ENCODE data around the gene ZPLD1. TPM values are rescaled to one million over a fixed set of nuclear protein-coding genes. Genes with fewer than 3 reads are reported as not detected.

The ZPLD1 gene
- total RNA-seq, 2 donors from 2014 or later: 1.5 to 12.3 TPM

DNA sequence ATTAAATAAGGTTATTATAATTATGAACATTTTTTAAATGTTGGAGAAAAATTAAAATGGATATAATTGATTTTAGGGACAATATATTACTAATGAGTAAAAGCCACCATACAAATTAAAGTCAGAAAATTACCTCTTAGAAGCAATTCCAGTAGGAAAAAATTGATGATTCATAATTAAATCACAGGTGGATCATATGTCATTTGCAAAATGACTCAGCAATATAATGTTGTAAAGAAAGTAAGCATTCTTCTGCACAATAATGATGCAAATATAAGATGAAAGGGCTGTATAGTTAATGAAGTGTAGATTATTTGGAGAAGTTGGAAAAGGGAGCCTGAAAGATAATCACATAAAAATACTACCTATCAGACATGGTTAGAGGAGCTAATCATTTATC, 25.8 kb downstream of the ZPLD1 start:
- no peak for DNase-seq (ENCODE audit: low spot score)
- intact Hi-C loops (cut with DNase I): no loop called here

DNA sequence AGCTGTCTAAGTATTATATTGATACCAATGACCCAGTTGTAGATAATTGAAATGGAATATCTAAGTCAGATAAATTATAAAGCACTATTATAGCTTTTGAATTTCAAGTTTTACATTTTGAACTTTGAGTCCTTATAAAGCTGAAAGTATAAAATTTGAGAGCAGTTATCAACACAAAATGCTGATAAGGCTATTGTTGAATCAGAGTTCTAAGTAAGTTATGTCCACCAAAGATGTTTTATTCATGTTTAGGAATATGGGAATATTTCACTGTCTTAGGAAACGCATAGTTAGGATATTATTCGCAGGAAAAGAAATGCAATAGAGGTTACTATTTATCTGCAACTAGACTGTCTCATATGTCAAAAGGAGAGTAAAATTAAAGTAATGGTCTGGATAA, 29.4 kb downstream of the ZPLD1 start:
- intact Hi-C loops (cut with DNase I): no loop called here

DNA sequence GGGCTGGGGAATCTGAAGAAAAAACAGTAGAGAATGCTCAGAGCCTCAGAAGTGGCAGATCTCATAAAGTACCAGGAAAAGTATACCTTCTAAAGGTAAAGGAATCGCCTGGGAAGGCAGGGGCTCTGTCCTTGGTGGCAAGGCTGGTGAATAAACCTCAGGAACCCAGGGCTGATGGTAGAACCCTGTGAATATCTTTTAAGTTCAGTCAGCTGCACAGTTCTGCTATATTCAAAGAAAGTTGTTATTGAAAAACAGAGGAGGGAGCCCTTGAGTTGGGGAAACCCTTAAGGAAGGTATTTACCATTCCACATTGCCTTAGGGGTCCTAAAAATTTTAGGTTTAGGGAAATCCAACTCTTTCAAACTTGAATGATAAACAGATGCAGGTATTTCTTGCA, 31.2 kb downstream of the ZPLD1 start:
- DNase-seq (ENCODE audit: low spot score): no peak
- intact Hi-C loops (cut with DNase I): no loop called here

More for the DNA sequence above, 29.4 kb downstream of the ZPLD1 start:
- DNase-seq (ENCODE audit: low spot score): no peak

DNA sequence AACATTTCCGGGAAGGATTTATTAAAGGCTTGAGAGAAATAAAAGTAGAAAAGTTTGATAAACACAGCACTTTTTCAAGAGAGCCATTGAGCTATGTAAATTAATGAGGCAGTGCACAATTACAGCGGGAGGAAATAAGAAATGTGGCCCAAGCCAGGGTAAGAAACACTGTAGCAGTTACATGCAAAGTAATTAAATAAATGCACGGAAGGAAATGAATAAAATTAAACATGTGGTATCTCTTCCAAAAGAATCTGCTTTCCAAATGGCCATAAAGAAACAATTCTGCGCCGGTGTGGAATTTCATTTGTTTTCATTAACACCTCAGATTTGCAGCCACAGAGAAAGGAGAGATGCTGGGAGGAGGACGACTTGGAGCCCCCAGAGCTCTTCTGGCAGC, 35.3 kb downstream of the ZPLD1 start:
- DNase-seq (ENCODE audit: low spot score): no peak
- intact Hi-C loops (cut with DNase I): no loop called here

DNA sequence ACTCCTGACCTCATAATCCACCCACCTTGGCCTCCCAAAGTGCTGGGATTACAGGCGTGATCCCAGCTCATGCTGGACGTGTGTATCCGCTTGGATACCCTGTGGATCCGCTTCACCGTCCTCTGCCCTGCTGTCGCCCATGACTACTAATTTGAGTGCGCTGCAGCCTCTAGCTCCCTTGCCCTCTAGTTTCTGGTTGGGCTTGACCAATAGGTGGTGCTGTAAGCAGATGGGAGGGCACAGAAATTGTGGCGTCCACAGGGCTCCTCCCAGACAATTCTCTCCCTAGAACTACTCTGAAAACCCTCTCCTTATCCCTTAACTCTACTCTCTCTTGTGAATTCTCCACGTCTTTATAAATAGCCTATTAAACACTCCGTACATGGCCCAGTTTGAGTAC, 36.2 kb downstream of the ZPLD1 start:
- DNase-seq (ENCODE audit: low spot score): no peak
- intact Hi-C loops (cut with DNase I): no loop called here

DNA sequence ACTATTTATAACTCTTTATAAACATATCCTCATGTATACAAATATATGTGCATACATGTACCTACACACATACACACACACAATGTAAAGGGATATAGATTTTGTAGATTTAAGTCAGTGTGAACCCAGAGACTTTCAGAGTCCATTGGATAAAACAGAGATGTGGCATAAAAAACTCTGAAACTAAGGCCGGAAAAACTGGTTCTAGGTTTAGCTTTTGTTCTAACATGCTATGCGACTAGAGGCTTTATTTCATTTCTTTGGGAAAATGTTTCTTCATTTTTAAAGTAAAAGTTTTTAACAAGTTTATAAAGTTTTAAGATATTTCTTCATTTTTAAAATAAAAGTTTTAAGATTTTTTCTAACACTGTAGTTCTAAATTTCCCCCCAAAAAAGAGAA, 36.7 kb downstream of the ZPLD1 start:
- DNase-seq (ENCODE audit: low spot score): no peak
- intact Hi-C loops (cut with DNase I): no loop called here

DNA sequence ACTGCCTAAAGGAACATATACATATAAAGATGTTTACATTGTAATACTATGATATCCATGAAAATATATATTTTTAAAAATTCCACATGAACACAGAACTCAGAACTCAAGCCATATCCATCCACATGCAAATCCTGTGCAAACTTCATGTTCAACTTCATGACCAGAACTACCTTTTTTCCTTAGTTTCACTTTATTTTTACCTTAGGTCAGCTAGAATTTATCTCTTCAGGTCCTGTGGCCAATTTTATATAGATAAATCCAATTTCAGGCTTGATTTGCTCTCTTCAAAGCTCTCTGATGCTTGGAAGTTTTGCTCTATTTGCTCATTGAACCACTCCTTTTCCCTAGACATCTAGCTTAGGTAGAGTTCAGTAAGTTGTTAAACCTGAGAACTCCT, 38.8 kb downstream of the ZPLD1 start:
- no peak for DNase-seq (ENCODE audit: low spot score)
- intact Hi-C loops (cut with DNase I): no loop called here

DNA sequence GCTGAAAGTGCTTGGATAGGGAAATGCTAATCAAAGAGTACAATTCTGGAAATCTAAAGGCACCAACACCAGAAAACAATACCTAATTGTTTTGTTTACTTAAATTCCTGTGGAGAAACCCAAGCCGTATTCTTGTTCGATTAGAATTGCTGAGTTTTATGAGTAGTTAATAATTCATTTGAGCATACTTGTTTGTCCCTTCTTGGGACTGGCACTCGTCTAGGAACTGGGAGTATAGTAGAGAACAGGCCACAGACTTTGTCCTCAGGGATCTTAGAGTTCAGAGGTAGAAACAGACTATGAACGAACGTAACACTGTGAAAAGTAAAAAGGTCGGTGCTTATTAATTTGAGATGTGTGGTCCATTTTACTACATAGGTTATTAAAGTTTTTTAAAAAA, 39.4 kb downstream of the ZPLD1 start:
- no peak for DNase-seq (ENCODE audit: low spot score)
- intact Hi-C loops (cut with DNase I): no loop called here

DNA sequence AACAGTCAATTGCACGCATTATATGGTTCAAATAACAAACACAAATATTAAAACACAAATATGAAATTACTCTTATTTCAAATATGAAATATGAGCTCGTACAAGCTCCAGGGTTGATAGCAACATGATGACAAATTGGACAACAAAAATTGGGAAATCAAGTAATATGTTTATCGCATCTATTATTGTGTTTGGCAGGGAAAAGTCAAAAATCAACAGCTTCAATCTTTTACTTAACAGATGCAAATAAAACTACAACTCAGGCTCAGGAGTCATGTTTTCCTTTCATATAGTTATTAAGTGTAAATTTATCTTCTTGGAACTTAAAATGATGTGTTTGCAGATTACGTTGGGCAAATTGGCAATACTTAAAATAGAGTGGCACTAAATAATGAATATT, 41.4 kb downstream of the ZPLD1 start:
- no peak for DNase-seq (ENCODE audit: low spot score)
- intact Hi-C loops (cut with DNase I): no loop called here

DNA sequence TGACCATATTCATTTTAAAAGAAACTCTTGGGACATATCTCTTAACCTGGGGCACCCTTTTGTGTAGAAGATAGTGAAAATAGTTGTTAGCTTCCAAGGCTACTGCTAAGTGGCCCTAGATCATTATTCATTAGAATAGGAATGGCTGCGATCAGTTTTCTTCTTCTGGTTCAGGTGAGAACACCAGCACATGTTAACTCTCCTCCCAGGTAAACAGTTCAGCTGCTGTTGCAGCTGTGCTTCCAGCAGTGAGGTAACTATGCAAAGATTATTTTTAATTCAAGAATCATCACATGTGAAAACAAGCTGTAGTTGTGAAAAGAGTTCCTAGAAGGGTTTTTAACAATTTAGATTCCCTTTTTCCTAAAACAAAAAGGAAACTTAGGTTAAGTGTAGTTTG, 43.3 kb downstream of the ZPLD1 start:
- intact Hi-C loops (cut with DNase I): no loop called here
- no peak for DNase-seq (ENCODE audit: low spot score)

DNA sequence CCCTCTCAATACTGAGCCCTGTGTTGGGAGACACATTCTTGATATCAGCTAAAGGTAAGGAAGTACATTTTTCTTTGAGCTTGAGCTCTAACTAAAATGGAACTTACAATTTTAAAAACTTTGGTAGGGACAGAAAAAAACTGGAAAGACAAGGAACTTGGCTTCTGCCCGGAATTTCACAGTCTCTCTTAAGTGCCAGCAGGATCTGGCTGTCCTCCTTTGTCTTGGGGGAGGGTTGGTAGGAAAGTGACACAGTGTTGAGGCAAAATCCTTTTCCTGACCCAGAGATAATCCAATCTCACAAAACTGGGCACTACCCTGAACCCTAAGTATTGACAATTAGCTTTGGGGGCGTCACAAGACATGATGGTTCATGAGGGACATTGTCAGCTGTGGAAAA, 45.3 kb downstream of the ZPLD1 start:
- intact Hi-C loops (cut with DNase I): no loop called here
- no peak for DNase-seq (ENCODE audit: low spot score)

DNA sequence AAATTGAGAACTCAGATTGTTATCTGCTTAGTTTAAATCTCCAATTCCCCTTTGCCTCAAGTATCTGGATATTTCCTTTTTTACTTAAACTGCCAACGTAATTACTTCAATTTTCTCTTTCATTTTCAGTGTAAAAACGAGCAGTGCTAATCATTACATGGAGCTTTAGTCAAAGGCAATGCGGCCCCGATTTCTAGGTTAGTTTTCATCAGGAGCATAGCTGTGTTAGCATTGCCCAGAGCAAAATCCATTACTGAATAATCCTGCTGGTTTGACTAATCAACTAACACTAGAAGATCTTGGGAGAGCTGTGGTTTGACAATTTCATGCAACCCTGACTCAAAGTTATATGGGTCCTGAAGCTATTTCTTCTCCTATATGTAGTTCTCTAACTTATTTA, 46.2 kb downstream of the ZPLD1 start:
- DNase-seq (ENCODE audit: low spot score): no peak
- intact Hi-C loops (cut with DNase I): no loop called here

DNA sequence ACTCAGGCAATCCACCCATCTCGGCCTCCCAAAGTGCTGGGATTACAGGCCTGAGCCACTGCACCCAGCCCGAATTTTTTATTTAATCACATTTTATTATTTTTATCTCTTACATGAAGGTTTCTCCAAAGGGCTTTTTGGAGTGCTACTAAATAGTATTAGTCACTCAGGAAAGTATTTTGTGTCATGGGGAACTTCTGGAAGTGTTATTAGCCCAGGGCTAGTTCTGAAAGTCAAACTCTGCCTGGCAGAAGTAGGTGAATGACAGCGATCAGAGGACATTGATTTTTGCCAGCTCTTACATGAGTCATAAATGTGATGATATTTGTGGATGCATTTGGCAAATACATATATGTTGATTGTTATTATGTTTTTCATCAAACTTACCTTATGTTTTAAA, 48.7 kb downstream of the ZPLD1 start:
- intact Hi-C loops (cut with DNase I): no loop called here
- DNase-seq (ENCODE audit: low spot score): no peak

DNA sequence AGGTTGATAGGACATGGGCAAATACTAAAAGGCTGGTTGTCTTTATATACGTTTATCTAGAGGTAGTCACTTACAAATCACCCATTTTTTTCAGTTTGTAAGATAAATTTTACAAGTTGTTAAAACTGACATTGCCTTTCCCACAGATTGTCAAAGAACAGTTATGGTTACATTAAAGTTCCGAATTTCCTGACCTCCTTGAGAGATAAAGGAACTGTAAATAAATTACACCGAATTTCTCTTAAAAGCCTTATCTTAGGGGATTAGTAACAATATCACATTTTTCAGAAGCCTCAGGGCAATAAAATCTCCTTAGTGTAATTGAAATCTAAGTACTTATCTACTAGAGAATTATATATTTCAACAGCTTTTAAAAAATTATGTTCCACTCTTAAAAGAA, 49.5 kb downstream of the ZPLD1 start:
- DNase-seq (ENCODE audit: low spot score): no peak

DNA sequence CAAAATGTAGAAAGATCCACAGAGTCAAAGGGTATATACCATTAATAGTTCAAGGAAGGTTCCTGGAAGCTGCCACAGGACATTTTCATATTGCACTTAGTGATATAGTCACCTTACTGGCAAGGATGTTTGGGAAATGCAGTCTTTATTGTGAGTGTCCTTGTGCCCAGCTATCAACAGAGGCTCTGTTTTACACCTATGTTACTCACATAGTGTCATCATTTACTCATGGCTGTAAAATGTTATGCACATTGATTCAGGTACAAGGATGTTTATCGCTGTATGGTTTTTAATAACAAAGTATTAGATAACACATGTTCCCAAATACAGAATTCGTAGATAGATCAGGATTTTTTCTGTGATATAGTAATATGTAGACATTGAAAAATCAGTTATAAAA, 50.9 kb downstream of the ZPLD1 start:
- intact Hi-C loops (cut with DNase I): no loop called here
- DNase-seq (ENCODE audit: low spot score): no peak

More for the DNA sequence above, 49.5 kb downstream of the ZPLD1 start:
- intact Hi-C loops (cut with DNase I): no loop called here

DNA sequence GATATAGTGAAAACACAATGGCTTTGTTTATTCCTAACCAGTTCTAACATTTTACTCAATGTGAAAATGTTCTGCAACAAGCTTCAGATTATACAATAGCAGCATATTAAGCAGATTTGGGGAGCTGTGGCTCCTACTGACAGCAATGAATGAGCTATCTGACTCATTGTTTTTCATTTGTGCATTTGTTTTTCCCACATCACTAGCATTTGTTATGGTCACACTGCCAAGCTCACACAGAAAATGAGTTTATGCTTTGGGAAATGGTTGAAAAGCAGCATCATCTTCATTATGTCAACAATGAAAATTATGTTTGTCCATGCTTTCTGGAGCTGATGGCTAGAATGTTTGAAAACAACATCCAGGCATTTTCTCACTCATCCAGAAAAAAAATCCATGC, 53.5 kb downstream of the ZPLD1 start:
- intact Hi-C loops (cut with DNase I): no loop called here
- DNase-seq (ENCODE audit: low spot score): no peak

DNA sequence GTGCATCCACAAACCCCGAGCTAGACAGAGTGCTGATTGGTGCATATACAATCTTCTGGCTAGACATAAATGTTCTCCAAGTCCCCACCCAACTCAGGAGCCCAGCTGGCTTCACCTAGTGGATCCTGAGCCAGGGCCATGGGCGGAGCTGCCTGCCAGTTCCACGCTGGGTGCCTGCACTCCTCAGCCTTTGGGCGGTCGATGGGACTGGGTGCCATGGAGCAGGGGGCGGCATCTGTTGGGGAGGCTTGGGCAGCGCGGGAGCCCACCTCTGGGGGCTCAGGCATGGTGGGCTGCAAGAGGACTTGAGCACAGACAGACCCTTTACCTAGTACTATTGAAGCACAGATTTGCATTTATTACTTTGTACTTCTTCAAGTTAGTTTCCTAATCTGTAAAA, 57.5 kb downstream of the ZPLD1 start:
- DNase-seq (ENCODE audit: low spot score): no peak
- intact Hi-C loops (cut with DNase I): no loop called here

DNA sequence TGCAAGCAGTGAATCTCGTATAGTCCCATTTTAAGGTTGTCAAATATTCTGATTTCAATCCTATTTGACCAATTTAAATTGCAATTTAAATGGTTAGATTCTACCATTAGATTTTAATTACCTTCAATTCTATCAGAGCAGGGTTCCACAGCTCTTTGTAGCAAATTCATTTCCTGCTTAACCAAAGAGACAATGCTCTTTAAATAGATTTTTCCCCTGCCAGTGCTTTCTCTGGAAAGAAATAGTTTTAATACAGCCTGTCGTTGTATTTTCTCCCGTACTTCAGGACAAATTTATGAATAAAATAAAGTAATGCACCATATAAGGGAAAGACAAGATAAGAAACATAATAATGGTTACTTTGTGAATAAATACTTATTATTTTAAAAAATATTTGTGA, 62.8 kb downstream of the ZPLD1 start:
- DNase-seq (ENCODE audit: low spot score): no peak
- intact Hi-C loops (cut with DNase I): no loop called here

DNA sequence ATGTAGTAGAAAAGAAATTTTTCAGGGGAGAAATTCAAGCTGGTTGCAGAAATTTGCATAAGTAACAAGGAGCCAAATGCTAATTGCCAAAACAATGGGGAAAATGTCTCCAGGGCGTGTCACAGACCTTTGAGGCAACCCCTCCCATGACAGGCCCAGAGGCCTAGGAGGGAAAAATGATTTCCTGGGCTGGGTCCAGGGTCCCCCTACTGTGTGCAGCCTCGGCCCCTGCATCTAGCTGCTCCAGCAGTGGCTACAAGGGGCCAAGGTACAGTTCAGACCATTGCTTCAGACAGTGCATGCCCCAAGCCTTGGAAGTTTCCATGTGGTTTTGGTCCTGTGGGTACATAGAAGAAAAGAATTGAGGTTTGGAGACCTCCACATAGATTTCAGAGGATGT, 70.7 kb downstream of the ZPLD1 start:
- DNase-seq (ENCODE audit: low spot score): no peak
- intact Hi-C loops (cut with DNase I): no loop called here

DNA sequence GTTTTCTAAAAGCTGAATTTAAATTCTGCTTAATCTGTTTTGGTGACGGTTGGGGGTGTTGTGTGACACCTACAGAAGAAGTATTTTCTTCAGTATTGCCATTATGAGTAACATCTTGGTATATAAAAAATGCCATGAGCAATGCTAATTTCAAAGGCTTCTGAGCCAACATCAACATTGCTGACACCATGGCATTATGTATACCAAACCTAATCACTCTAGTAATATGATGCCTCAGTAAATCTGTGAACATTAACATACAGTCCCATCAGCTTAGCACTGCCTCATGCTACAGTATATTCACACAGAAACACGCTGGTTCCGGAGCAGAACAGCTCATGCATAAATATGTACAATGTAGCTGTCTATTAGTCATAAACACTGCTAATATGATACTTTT, 75.8 kb downstream of the ZPLD1 start:
- intact Hi-C loops (cut with DNase I): no loop called here

DNA sequence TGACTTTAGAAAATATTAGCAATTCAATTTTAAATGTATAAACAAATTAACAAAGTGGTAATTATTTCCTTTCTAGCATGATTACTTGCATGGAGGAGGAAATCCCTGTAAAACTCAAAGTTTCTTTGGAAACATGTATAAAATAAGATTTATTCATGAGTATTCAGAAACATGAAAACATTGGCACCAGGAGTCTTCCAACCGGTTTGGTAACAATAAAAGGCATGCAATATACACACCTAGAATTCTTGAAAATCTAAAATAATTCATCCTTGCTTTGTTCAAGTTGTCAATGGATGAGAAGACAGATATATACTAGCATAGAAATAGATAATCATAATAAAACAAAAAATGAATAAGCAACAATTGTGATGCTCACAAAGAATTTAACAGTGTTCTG, 76.4 kb downstream of the ZPLD1 start:
- intact Hi-C loops (cut with DNase I): no loop called here
- DNase-seq (ENCODE audit: low spot score): no peak

More for the DNA sequence above, 75.8 kb downstream of the ZPLD1 start:
- no peak for DNase-seq (ENCODE audit: low spot score)

DNA sequence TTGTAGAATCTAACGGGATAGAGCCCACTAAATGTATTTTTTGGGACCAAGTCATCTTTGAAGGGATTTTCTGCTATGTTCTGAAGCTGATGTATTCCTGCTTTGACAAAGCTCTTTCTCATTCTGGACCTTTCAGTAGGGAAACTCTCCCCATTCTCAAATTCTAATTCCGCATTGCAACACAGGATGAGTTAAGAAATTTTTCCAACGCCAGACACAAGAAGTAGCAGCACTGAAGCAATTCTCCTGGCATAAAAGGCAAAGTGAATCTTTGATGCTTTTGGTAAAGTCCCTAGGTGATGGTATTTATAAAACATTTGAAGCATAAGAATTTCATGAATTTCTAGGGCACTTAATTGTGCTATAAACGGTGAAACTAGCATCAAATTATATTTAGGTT, 76.8 kb downstream of the ZPLD1 start:
- intact Hi-C loops (cut with DNase I): no loop called here
- DNase-seq (ENCODE audit: low spot score): no peak
